HFFc6 (cell line): ENCODE data around the gene REN. TPM values are rescaled to one million over a fixed set of nuclear protein-coding genes. Genes with fewer than 3 reads are reported as not detected.
A peak's percentile ranks its signal among the peaks of the same experiment; 100 is the strongest.

Experiments
- DNase-seq: peaks from one replicate; pipeline ENCODE4 v3.0.0-alpha.2; 2018
- H3K27ac Mint-ChIP-seq: 2 replicates; pipeline ENCODE4 v1.8.0; 2020; ENCODE audit warnings: mild to moderate bottlenecking, mixed read lengths
- H3K27me3 Mint-ChIP-seq: 2 replicates; pipeline ENCODE4 v1.8.0; 2021; ENCODE audit warnings: mild to moderate bottlenecking, moderate library complexity, mixed read lengths; ENCODE audit not compliant: insufficient read depth
- H3K36me3 Mint-ChIP-seq: 2 replicates; pipeline ENCODE4 v1.8.0; 2021; ENCODE audit warnings: low read depth, mixed read lengths
- H3K4me1 Mint-ChIP-seq: 2 replicates; pipeline ENCODE4 v1.8.0; 2020; ENCODE audit warnings: low read depth, mixed read lengths
- H3K4me3 Mint-ChIP-seq: 2 replicates; pipeline ENCODE4 v1.8.0; 2020; ENCODE audit warnings: mild to moderate bottlenecking, moderate library complexity, mixed read lengths
- H3K9me3 Mint-ChIP-seq: 2 replicates; pipeline ENCODE4 v1.8.0; 2020; ENCODE audit warnings: mild to moderate bottlenecking, mixed read lengths
- CTCF ChIP-seq: fragments of 200-600 bp; sonication (generic); IDR thresholded peaks from 2 replicates; pipeline ENCODE4 v1.5.0; 2021; ENCODE audit warnings: antibody characterized with exemption, mild to moderate bottlenecking
- total RNA-seq, 6 experiments: library from RNA; stranded (reverse); fragmentation: NEBNext Ultra II Directional; extraction: Animal tissue kit (Norgen Biotek cat#: 25700); gene quantifications; 2 replicates in 1 of 6; 3 replicates in 5 of 6; pipeline ENCODE4 v1.2.3, GENCODE V29; 2021

REN gene
- total RNA-seq, 6 experiments from 2014 or later: 0.17 to 0.39 (median 0.34) TPM; not detected in 1

- TF ChIP-seq CTCF: no peak
- DNase-seq: no peak
- Mint-ChIP-seq H3K9me3 (no peaks in the 10 kb centered on the region), H3K27me3 (peaks cover 16% of the 10 kb centered on the region), H3K27ac (no peak overlapping the region; the same call in 1 of the 2 replicates), H3K4me1 (peaks cover 40% of the 10 kb centered on the region), H3K4me3 (peak overlapping the region; percentile 19), H3K36me3 (no peaks in the 10 kb centered on the region)
Observed at GRCh38 chr1:204190212-204191211, 24.4 kb upstream of the REN start.

- no peak for DNase-seq
- H3K27me3 Mint-ChIP-seq: peaks cover 16% of the 10 kb centered on the region
- TF ChIP-seq CTCF: no peak
- H3K36me3 Mint-ChIP-seq: no peaks in the 10 kb centered on the region
- no peaks in the 10 kb centered on the region for H3K9me3 Mint-ChIP-seq
- H3K4me1 Mint-ChIP-seq: peaks cover 26% of the 10 kb centered on the region
- no peak overlapping the region for H3K27ac Mint-ChIP-seq
- H3K4me3 Mint-ChIP-seq: no peak overlapping the region
Observed at GRCh38 chr1:204188959-204189639, 23.0 kb upstream of the REN start.

GRCh38 chr1:204186597-204186996 lies 20.5 kb upstream of the REN start:
- Mint-ChIP-seq H3K27ac (no peak overlapping the region), H3K27me3 (peaks cover 13% of the 10 kb centered on the region), H3K4me3 (no peak overlapping the region)

DNA sequence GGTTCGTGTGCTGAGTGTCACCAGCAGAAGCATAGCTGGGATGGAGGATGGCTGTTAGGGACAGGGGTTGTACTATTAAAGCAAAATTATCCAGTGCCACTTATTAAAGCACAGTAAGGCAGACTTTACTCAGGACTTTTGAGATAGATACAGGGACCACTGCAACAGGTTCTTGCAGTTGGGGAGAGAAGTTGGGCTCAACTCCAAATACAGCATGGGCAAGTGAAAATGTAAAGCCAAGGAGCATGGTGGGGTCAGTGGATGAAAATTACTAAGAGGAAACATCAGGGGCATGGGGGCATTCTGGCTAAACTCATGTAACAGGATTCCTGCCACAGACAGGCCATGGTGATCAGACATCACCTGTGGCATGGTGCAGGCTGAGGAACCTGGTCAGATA lies 15.0 kb upstream of the REN start:
- H3K27me3 Mint-ChIP-seq: peaks cover 2% of the 10 kb centered on the region
- H3K36me3 Mint-ChIP-seq: no peaks in the 10 kb centered on the region
- TF ChIP-seq CTCF: no peak
- no peak overlapping the region for H3K4me3 Mint-ChIP-seq
- H3K9me3 Mint-ChIP-seq: no peaks in the 10 kb centered on the region
- H3K27ac Mint-ChIP-seq: no peak overlapping the region
- DNase-seq: no peak
- H3K4me1 Mint-ChIP-seq: no peaks in the 10 kb centered on the region; the same call in 1 of the 2 replicates

More at GRCh38 chr1:204186597-204186996, 20.5 kb upstream of the REN start:
- no peaks in the 10 kb centered on the region for H3K36me3 Mint-ChIP-seq
- TF ChIP-seq CTCF: no peak
- DNase-seq: no peak
- no peaks in the 10 kb centered on the region for H3K9me3 Mint-ChIP-seq
- H3K4me1 Mint-ChIP-seq: peaks cover 17% of the 10 kb centered on the region

DNA sequence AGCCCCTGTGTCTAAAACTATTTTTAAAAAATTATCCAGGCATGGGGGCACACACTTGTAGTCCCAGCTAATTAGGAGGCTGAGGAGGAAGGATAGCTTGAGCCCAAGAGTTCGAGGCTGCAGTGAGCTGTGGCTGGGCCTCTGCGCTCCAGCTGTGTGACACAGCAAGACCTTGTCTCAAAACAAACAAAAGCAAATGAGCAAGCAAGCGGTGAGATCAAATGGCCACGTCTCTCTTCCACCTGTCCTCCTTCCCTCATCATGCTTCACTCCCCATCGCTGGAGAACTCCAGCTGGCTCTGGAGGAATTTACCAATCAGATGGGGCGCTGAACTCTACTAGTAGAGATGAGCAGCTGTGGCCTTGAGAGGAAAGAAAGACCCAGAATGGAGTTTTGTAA lies 14.0 kb upstream of the REN start:
- Mint-ChIP-seq H3K27me3 (peaks cover 2% of the 10 kb centered on the region), H3K9me3 (no peaks in the 10 kb centered on the region), H3K4me1 (no peaks in the 10 kb centered on the region; the same call in 1 of the 2 replicates), H3K36me3 (no peaks in the 10 kb centered on the region), H3K27ac (no peak overlapping the region), H3K4me3 (no peak overlapping the region)
- TF ChIP-seq CTCF: no peak
- DNase-seq: no peak
